Measurements from ENCODE around the gene L3MBTL1.

L3MBTL1 gene

GRCh38 chr20:43590036-43590391 is 82.5 kb downstream of the L3MBTL1 start:
- DNase-seq (ENCODE audit: low read depth in 2 of 2), result no peak

DNA sequence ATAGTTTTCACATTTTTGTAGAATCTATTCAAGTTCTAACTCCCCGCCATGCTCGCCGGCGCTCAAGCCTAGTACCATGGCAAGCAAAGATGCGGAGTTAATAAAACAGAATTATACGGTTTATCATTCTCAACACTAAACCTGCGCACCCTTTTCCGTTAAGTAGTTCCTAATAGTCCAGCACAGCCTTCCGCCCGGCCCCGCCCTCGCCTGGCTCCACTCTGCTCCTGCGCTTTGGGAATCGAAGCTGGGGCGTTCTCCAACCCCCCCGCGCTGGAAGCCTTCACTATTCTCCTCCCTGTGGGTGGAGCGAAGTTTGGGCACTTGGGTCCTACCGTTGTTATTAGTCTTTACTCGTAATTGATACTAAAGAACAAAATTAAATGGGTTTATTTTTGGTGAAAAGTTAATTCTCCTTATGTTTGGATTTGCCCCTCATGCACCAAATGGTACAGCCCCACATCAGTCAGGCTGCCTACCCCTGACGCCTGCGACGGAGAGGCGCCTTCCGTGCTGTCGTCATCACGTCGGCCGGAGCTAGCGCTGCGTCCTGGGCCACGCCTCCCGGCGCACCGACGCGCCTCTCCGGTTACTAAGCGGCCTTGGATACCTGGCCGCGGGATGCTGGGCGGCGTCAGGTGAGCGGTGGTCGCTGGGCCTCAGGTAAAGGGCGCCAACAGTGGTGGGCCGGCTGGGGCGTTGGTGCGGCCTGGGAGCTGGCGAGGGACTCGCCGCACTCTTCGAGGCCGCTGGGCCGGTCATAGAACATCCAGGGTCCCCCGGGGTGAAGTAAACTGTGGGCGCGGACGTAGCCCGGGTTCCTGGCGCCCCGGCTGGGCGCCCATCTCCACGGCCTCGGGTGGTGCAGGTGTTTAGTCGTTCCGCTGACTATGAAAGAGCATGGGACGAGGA is 83.2 kb downstream of the L3MBTL1 start, which contains the start of gene IFT52:
Gene IFT52, plus strand, starts transcription at position 546 of the 912 bp plus-strand sequence. CDS start 3,762 bp downstream, outside the sequence.
- peak; percentile 62 to 74 for DNase-seq (ENCODE audit: low read depth in 2 of 2)
